Right atrium auricular region (tissue), 2 donors: ENCODE data around the gene KCNJ8. TPM values are rescaled to one million over a fixed set of nuclear protein-coding genes. Genes with fewer than 3 reads are reported as not detected.

Experiments used
- DNase-seq: peaks from one replicate; pipeline ENCODE4 v3.0.0-alpha.2; 2019; ENCODE audit warnings: low spot score
- H3K27ac ChIP-seq, 2 donors: fragments of 200-600 bp; sonication (generic); 1 replicate in 1 of 2; 2 replicates in 1 of 2; pipeline ENCODE4 v1.5.1; 2016 to 2019
- H3K27me3 ChIP-seq, 2 donors: fragments of 200-600 bp; sonication (generic); one replicate each; pipeline versions ENCODE4 v1.5.1 to v1.6.0; 2017 to 2019
- H3K36me3 ChIP-seq: fragments of 200-600 bp; sonication (generic); one replicate; pipeline ENCODE4 v1.5.1; 2016
- H3K4me1 ChIP-seq, 2 donors: fragments of 200-600 bp; sonication (generic); one replicate each; pipeline versions ENCODE4 v1.5.1 to v1.6.0; 2017 to 2019
- H3K4me3 ChIP-seq, 2 donors: fragments of 200-600 bp; sonication (generic); 1 replicate in 1 of 2; 2 replicates in 1 of 2; pipeline ENCODE4 v1.5.1; 2017 to 2019; ENCODE audit warnings: mild to moderate bottlenecking in 1 of 2, moderate library complexity in 1 of 2
- H3K9me3 ChIP-seq, 2 donors: fragments of 200-600 bp; sonication (generic); one replicate each; pipeline ENCODE4 v1.5.1; 2019
- total RNA-seq, 2 donors: library from RNA; depleted of rRNA; stranded (reverse); fragments of >200 nt; gene quantifications; one replicate each; pipeline ENCODE4 v1.1.0, GENCODE V29; 2016
- TF ChIP-seq, protein P1 (sequence below), 2 donors: fragments of 200-600 bp; sonication (generic); IDR thresholded peaks; one replicate each; pipeline ENCODE4 v1.5.1; 2019; ENCODE audit warnings: antibody characterized with exemption in 2 of 2

KCNJ8 gene
- total RNA-seq, 2 donors from 2014 or later = 25.4 to 37.1 TPM

DNA sequence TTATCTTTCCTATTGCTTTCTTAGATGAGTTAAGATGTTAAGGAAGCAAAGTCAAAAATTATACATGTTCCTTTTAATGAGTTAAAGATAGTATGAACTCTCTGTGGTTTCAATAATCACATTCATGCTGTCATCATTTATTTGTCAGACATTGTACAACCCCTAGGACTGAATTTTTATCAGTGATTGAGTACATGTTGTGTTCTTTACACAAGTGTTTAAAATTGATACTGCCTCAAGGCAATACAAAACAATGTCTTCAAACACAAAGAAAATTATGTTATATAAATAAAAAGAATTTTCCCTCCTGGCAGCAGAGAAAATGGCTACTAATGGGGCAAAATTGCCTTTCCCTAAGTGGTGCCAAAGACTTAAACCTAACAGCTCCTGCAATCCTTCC is 34.6 kb upstream of the KCNJ8 start:
- H3K4me3 ChIP-seq = no peak overlapping the region
- H3K27ac ChIP-seq = no peak overlapping the region
- H3K9me3 ChIP-seq = no peaks in the 10 kb centered on the region
- no peaks in the 10 kb centered on the region for H3K27me3 ChIP-seq
- TF ChIP-seq, protein P1, sequence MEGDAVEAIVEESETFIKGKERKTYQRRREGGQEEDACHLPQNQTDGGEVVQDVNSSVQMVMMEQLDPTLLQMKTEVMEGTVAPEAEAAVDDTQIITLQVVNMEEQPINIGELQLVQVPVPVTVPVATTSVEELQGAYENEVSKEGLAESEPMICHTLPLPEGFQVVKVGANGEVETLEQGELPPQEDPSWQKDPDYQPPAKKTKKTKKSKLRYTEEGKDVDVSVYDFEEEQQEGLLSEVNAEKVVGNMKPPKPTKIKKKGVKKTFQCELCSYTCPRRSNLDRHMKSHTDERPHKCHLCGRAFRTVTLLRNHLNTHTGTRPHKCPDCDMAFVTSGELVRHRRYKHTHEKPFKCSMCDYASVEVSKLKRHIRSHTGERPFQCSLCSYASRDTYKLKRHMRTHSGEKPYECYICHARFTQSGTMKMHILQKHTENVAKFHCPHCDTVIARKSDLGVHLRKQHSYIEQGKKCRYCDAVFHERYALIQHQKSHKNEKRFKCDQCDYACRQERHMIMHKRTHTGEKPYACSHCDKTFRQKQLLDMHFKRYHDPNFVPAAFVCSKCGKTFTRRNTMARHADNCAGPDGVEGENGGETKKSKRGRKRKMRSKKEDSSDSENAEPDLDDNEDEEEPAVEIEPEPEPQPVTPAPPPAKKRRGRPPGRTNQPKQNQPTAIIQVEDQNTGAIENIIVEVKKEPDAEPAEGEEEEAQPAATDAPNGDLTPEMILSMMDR (IDR thresholded peaks at IDR 0.05) = no peak
- peaks cover 0 to 6% of the 10 kb centered on the region in 2 donors for H3K4me1 ChIP-seq
- no peak for DNase-seq
- no peaks in the 10 kb centered on the region for H3K36me3 ChIP-seq

- no peaks in the 10 kb centered on the region for H3K36me3 ChIP-seq
- no peaks in the 10 kb centered on the region for H3K4me1 ChIP-seq
- TF ChIP-seq, protein P1 (IDR thresholded peaks at IDR 0.05) = no peak
- no peaks in the 10 kb centered on the region for H3K27me3 ChIP-seq
- H3K27ac ChIP-seq = no peak overlapping the region
- H3K9me3 ChIP-seq = no peaks in the 10 kb centered on the region
- no peak overlapping the region for H3K4me3 ChIP-seq
- no peak for DNase-seq
These were observed 31.7 kb upstream of the KCNJ8 start for GRCh38 chr12:21806255-21806654.

DNA sequence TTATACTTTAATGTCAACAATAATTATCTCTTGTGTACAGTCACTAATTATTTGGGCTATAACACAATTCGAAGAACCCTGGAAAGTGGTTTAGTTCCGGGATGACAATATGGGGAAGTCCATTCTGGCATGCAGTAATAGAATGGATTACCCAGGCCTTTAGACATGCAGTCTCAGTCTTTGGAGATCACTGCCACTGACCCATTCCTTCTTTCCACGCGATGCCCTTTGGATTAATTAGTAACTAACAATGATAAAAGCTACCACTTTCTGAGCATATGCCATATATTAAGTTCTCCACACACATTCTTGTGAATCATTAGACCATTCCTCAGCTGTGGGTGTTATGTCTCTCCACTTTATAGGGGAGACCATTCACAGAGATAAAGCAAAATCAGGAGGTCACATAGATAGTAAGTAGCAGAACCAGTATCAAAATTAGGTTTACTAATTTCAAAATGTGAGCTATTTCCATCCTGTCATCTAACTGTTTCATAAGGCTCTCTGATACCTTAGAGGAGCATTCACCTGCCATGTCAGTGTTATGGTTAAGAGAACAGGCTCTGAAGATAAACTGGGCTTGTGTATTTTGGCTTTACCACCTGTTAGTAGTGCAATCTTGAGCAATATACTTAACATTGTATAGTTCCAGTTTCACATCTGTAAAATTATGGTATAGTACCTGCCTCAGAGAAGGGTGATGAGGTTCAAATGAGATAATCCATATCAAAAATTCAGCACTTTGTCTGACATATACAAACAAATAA is 27.2 kb upstream of the KCNJ8 start:
- Histone ChIP-seq H3K4me3 (no peak overlapping the region), H3K36me3 (no peaks in the 10 kb centered on the region), H3K27me3 (no peaks in the 10 kb centered on the region), H3K9me3 (no peaks in the 10 kb centered on the region), H3K27ac (no peak overlapping the region), H3K4me1 (no peaks in the 10 kb centered on the region)
- no peak for DNase-seq
- TF ChIP-seq, protein P1 (IDR thresholded peaks at IDR 0.05) = no peak

DNA sequence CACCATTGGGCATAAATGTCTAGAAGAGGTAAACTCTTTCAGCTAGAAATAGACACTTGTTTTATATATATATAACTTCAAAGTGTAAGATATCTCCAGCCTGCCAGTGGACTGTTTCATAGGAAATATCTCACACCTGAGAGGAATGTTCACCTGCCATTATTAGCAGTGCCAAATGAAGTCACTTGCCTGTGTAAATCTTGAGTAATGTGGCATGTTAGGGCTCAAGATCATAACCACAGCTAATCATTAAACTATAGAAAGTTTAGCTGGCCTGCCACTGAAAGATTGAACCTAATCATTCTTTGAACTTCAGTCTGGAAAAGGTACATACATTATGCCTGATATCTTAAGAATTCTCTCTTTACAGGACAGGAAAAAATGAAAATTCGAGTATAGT is 25.5 kb upstream of the KCNJ8 start:
- TF ChIP-seq, protein P1 (IDR thresholded peaks at IDR 0.05) = no peak
- Histone ChIP-seq H3K36me3 (no peaks in the 10 kb centered on the region), H3K9me3 (no peaks in the 10 kb centered on the region), H3K27ac (no peak overlapping the region), H3K4me3 (no peak overlapping the region), H3K27me3 (no peaks in the 10 kb centered on the region), H3K4me1 (no peaks in the 10 kb centered on the region)
- DNase-seq = no peak

GRCh38 chr12:21797539-21797938 is 23.0 kb upstream of the KCNJ8 start:
- H3K36me3 ChIP-seq = no peaks in the 10 kb centered on the region
- DNase-seq = no peak
- H3K9me3 ChIP-seq = no peaks in the 10 kb centered on the region
- H3K27ac ChIP-seq = no peak overlapping the region
- H3K4me3 ChIP-seq = no peak overlapping the region
- H3K4me1 ChIP-seq = no peaks in the 10 kb centered on the region
- TF ChIP-seq, protein P1 (IDR thresholded peaks at IDR 0.05) = no peak
- no peaks in the 10 kb centered on the region for H3K27me3 ChIP-seq
